NCI-H1092 (cell line): Measurements from ENCODE around the gene EPS8L1.
"Not testable (repeated sequence)": the region's sequence is repeated elsewhere in the genome, so short reads cannot be mapped to it uniquely, and the experiment has no call there.

Experiments used
- DNase-seq: peaks from one replicate; lab custom pipeline; 2025; lab: John Stamatoyannopoulos, UW

EPS8L1 gene

DNA sequence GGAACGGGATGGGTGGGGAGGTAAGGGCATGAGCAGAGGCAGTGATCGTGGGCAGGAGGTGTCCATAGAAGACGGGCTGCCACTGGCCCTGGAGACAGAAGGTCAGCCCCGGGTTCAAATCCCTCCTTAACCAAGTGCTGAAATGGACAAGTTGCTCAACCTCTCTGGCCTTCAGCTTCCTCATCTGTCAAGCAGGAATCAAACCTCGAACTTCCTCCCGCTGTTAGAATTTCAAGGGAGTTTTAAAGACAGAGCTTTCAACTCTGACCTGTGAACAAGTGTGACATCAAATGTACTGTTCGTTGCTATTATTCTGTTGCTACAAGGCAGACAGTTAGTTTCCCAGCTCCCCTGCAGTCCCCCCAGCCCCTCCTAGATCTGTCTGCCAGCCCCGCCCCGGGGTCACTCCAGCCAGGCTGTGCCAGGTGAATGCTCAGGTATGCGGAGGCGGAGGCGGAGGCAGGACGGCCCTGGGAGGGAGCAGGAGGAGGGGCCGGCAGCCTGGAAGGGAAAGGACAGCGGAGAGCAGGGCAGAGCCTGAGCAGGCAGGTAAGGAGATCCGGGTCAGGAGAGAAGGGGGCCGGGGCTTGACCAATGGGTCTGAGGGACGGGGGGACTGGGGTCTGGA, at the start of gene EPS8L1:
Gene EPS8L1, plus strand, starts transcription at position 499 of the 628 bp plus-strand sequence. CDS start 576 bp downstream, outside the sequence.
- no peak for DNase-seq

DNA sequence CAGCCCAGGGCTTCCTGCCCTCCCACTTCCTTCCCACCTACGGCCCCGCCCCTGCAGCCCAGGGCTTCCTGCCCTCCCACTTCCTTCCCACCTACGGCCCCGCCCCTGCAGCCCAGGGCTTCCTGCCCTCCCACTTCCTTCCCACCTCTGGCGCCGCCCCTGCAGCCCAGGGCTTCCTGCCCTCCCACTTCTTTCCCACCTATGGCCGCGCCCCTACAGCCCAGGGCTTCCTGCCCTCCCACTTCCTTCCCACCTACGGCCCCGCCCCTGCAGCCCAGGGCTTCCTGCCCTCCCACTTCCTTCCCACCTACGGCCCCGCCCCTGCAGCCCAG, 48.6 kb upstream of the EPS8L1 start:
- DNase-seq: not testable (repeated sequence)

DNA sequence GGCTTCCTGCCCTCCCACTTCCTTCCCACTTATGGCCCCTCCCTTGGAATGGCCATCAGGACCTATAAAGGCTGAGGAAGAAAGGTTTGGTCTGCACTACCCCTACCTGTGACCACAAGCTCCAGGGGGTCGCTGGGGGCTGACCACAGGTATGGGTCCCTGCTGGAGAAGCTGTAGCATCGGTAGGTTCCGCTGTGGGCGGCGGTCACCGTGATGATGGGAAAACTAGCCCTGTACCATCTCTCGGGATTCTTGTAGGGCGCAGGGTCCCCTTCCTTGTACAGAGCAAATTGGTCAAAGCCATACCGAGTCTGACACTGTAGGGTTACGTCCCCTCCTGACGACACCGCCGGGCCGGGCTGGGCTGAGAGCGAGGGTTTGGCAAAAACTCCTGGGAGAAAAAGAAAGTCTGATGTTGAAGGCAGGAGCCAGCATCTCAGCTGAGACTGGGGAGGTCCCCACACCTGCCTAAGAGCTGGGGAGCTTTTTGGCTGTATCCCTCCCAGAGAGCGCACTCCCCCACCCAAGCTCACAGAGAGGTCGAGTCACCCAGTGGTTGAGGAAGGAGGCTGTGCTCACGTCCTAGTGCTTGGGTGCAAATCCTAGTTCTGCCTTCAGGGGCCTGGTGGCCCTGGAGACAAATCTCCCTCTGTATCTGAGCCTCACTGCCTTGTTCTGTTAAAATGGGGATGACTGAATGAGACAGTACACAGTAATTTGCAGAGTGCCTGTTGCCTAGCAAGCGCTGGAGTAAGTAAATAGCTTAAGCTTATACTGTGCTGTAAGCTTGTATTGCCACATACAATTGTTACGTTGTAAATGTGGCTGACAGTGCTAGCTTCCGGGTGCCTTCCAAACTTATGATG, 48.0 kb upstream of the EPS8L1 start:
- DNase-seq: no peak

DNA sequence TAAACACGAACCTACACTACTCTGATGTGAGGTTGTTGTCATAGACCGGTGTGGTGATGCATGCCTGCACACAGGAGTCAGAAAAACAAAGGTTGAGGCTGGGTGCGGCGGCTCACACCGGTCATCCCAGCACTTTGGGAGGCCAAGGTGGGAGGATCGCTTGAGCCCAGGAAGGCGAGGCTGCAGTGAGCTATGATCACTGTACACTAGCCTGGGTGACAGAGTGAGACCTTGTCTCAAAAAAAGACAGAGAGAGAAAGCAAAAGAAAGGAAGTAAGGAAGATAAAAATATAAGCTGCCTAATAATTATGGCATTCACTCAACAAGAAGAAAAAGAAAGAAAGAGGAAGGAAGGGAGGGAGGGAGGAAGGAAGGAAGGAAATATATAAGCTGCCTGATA, 46.9 kb upstream of the EPS8L1 start:
- DNase-seq: no peak

DNA sequence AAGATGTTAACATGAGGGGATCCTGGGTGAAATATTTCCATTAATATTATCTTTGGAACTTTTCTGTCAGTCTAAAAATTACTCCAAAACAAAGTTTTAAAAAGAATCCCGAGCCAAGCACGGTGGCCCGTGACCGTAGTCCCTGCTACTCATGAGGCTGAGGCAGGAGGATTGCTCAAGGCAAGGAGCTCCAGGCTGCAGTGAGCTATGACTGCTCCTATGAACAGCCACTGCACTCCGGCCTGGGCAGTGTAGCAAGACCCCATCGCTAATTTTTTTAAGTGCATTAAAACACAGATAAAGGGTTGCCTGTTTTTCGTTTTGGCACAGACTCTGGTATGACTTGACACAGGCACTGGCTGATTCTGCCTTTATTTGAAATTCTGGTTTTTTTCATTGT, 44.5 kb upstream of the EPS8L1 start:
- DNase-seq: no peak

DNA sequence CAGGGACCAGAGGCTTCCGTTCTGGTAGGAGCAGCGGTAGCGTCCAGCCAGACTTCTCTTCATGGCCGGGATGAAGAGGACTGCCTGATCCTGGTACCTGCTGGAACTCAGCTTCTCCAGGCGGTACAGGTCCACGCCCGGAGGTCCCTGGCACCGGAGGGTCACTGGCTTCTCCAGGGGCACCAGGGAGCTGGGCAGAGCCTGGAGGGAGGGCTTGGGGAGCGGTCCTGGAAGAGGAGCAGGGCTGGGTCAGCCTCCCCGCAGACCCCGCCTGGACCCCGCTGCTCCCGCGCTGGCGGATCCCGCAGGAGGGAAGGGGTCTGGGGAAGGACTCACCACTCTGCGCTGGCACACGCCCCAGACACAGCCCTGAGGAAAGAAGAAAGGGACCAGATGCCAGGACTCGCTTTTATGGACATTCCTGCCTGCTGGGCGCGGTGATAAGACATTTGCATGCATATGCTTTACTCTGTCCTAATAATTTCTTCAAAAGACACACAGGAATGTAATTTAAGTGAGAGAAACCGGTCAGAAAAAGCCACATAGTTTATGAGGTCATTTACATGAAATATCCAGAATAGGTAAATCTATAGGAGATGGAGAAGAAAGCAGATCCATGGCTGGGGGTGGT, 43.4 kb upstream of the EPS8L1 start:
- DNase-seq: no peak

DNA sequence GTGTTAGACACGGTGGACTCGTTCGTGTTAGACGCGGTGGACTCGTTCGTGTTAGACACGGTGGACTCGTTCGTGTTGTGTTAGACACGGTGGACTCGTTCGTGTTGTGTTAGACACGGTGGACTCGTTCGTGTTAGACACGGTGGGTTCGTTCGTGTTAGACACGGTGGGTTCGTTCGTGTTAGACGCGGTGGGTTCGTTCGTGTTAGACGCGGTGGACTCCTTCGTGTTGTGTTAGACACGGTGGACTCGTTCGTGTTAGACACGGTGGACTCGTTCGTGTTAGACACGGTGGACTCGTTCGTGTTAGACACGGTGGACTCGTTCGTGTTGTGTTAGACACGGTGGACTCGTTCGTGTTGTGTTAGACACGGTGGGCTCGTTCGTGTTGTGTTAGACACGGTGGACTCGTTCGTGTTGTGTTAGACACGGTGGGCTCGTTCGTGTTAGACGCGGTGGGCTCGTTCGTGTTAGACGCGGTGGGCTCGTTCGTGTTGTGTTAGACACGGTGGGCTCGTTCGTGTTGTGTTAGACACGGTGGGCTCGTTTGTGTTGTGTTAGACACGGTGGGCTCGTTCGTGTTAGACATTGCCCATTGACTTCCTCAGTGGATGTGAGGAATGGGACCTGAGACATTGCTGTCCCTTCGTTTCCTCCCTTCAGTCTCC, 42.6 kb upstream of the EPS8L1 start:
- DNase-seq: not testable (repeated sequence)

DNA sequence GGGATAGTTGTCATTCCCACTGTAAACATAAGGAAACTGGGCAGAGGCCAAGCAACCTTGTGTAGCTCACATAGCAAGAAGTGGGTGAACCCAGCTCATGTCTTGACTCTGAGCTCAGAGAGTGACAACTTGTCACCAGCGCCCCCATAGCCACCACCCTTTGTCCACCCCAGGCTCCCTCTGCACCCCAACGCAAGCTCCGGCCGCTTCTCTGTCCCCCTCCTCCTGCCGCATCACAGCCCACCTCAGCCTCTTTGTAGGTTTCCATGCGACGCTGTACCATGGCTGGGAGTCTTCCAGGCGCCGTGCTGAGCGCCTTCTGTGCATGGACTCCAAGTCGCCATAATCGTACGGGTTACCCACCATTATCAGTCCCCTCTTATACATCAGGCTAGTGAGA, 40.9 kb upstream of the EPS8L1 start:
- DNase-seq: no peak

DNA sequence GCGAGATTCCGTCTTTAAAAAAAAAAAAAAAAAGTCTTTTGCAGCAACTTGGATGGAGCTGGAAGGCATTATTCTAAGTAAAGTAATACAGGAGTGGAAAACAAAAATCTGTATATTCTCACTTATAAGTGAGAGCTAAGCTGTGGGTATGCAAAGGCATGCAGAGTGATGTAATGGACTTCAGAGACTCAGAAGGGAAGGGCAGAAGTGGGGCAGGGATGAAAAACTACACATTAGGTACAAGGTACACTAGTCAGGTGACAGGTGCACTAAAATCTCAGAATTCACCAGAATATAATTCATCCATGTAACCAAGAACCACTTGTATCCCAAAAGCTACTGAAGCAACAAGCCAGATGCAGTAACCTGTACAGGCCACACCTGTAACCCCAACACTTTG, 39.6 kb upstream of the EPS8L1 start:
- DNase-seq: no peak

DNA sequence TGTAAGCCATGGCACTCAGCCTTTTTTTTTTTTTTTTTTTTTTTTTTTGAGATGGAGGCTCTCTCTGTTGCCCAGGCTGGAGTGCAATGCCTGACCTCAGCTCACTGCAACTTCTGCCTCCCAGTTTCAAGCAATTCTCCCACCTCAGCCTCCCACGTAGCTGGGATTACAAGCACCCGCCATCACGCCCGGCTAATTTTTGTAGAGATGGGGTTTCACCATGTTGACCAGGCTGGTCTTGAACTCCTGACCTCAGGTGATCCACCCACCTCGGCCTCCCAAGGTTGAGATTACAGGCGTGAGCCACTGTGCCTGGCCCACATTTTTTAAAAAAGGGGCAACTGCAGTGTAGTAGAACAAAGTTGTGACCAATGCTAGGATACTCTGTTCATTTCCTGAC, 38.1 kb upstream of the EPS8L1 start:
- not testable (repeated sequence) for DNase-seq

DNA sequence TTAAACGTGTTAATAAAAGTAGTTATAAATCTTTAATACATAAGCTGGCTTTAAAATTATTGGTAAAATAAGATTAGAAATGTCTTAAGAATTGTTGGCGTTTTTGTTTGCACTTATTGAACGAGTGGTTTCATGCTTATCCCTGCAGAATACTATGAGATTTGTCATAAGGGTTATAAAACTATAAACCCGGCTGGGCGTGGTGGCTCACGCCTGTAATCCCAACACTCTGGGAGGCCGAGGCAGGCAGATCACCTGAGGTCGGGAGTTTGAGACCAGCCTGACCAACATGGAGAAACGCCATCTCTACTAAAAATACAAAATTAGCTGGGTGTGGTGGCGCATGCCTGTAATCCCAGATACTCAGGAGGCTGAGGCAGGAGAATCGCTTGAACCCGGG, 35.0 kb upstream of the EPS8L1 start:
- not testable (repeated sequence) for DNase-seq

DNA sequence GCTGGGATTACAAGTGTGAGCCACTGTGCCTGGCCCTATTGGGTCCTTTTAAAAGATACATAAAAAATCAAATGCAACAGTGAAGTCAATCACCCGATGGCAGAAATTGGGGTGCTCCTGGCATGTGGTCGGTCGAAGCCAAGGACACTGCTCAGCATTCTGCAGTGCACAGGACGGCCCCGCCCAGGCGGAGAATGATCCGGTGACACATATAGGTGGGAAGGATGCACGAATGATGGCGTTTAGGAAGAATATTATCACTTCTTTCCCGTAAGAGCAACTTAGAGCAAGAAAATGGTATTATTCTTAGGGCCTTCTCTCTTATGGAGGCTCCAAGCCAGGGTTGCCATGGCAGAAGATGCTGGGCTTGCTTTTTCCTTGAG, 34.4 kb upstream of the EPS8L1 start:
- DNase-seq: no peak

DNA sequence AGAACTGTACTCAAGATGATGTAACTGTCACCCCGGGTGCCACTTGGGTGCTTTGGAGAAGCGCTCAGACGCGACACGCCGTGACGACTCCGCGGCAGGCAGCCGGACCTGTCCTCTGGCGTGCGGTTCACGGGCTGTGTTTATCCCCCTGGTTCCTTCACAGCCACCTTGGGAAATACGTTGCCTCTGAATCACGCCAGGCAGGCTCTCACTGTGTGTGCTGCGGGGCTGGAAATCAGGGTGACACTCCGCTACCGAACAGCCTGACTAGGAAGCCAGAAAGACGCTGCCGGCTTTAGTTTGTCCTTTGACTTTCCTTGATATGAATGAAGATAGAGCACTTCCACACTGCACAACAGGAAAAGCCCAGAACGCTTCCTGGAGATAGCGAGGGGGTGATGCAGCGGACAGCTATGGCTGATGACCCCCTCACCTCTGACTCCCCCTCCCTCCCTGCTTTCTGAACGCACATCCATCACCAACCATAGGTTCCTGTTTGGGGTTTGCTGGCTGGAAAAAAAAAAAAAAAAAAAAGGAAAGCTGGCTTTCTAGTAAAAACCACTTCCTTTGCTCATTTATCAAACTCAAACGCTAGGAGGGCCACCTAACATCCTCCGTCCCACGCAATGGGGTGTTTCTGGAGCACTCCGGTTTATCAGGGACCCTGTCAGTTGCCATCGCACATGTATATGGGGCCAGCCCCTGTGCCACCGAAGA, 33.9 kb upstream of the EPS8L1 start:
- no peak for DNase-seq

DNA sequence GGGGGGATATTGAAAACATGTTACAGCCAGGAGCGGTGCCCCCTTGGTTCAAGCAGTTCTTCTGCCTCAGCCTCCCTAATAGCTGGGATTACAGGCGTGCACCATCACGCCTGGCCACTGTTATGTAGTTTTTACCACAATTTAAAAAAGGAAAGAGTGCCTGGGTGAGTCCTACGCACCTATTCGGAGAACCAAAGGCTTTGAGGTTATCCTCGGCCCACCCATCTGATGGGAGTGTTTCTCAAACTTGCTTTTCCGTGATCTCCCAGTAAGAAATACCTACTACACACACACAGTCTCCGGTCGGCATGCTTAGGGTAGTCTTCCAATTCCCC, 33.4 kb upstream of the EPS8L1 start:
- DNase-seq: no peak

DNA sequence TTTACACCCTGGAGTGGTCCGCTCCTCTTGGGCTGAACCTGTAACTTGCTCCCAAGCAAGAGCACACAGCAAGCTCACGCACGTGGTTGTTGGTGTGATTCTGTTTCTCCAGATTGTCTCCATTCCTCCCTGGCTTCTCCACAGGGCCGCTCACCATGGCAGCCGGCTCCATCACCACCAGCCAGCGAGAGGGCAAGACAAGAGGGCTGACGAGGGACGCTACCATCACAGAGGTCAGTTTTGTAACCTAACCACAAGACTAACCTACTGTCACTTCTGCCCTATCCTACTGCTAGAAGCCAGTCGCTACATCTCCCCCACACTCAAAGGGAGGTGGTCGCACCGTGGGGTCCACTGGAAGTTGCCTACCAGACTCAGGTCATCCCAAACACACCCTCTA, 33.0 kb upstream of the EPS8L1 start:
- no peak for DNase-seq

DNA sequence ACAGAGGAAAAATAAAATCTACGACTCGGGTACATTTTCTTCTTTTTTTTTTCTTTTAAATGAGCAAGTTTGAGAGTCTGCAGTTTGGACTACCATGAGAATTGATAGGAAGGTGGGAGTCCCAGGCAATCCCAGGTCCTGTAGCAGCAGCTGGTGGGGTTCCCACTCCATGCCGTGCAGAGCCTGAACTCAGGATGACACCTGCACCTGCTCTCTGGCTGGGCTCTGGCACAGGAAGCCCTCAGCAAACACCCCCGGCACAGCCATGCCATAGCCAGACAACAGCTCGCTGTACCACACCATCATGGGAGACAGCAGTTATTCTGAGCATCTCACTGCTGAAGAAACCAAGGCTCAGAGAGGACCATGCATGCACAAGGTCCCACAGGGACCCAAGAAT, 31.4 kb upstream of the EPS8L1 start:
- no peak for DNase-seq

DNA sequence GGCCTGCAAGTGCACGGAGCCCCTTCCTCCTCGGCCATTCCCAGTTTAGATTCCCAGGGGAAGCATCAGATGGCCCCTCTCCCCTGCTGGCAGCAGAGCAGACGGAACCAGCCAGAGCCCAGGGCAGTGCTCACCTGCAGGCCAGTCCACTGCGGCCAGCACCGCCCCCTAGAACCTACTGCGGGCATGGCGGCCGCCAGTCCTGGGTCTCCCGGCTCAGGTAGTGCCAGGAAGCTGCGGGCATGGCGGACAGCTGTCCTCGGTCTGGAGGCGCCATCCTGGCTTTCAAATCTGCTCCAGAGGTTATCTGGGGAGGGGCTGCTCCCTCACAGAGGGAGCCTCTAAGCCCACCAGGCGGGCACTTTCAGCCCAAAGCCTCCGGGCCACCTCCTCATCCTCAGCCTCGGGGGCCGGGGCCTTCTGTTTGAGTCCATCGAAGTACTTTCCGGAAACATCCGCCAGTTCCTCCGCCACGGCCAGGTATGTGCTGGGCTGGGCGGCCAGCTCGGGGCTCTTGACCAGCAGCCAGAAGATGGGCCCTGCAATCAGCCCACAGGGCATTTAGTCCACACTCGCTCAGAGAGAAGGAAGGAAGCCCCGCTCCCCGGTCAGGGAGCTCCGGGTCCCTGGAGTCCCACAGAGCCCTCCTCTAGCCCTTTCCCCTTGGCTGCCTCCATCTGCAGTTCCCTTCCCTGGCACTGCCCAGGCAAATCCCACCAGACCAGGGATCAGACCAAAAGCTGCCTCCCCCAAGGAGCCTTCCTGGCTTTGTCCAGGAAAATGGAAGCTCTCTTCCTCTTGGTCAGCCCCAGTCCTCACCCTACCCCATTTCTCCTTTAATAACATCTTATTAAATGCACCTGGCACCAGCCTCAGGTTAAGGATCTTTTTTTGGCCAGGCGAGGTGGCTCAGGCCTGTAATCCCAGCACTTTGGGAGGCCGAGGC, 30.6 kb upstream of the EPS8L1 start:
- no peak for DNase-seq

DNA sequence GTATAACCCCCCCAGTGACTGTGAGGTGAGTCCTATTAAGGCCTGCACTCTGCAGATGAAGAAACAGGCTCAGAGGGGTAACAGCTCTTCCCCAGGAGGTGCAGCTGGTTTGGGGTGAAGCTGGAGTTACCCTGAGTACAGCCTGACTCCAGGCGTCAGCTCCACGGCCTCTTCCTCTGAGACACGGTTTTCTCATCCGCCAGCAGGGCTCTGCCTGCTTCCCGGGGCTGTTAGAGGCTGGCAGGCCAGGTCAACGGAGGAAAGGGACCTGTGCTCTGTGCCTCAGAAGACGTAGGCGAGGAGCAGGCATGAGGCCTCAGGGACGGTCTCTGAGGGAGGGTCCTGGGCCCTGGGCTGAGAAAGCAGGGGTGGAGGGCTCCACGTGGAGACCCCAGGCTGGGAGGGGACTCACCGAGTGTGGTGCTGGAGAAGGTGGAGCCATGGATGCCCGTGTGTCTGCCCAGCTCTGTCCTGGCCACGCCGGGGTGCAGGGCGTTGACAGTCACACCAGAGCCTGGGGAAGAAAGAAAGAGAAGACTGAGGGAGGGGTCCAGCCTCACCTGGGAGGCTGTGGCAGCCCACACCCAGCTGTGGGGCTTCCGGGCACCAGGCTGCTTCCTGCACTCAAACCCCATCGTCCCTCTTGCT, 28.6 kb upstream of the EPS8L1 start:
- DNase-seq: no peak

DNA sequence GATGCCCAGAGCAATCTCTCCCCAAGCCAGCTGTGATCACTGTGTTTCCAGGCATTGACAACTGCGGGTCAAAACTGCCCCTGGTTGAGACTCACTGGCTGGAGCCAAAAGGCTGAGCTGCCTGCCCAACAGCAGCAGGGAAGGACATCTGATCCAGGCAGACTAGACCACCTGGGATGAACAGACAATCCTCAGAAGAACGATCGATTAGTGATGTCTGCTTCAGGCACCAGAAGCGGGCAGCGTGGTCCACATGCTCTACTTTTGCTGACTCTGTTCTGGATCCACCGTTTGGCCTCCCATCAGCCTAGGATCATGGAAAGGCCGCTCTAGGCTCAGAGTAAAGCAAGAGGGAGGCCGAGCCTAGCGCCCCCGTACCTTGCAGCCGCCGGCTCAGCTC, 27.7 kb upstream of the EPS8L1 start:
- DNase-seq: no peak

DNA sequence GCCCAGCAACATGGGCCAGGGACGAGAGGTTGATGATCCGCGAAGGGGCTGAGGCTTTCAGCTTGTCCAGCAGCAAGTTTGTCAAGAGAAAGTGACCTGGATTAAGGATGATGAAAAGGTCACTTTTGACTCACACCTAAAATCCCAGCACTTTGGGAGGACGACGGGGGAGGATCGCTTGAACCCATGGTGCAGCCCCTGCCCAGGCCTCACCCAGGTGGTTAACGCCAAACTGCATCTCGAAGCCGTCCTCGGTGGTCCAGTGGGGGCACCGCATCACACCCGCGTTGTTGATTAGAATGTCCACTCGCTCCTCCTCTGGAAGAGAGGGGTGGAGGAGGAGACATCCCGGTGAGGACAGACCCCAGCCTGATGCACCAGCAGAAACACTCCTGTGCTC, 27.2 kb upstream of the EPS8L1 start:
- DNase-seq: no peak
